Right lobe of liver (tissue), 4 donors: ENCODE data around the gene ABCA9.

Experiments
- POLR2A ChIP-seq: fragments of 450-650 bp; IDR thresholded peaks from one replicate; pipeline ENCODE4 v1.6.1; 2017; ENCODE audit warnings: antibody characterized with exemption, mild to moderate bottlenecking
- TF ChIP-seq, protein P1 (sequence below), 4 donors: fragments of 200-600 bp in 3 of 4; fragments of 450-650 bp in 1 of 4; IDR thresholded peaks; one replicate each; pipeline versions ENCODE4 v1.5.1 to v1.8.0; 2016 to 2022; ENCODE audit warnings: antibody characterized with exemption in 4 of 4, mild to moderate bottlenecking in 2 of 4
- donor health status: DM: no; HTN: no; CAD: no.
- donor health status: DM: no; HTN: no; CAD: no.
- donor health status: DM: no; HTN: yes; CAD: no.

DNA sequence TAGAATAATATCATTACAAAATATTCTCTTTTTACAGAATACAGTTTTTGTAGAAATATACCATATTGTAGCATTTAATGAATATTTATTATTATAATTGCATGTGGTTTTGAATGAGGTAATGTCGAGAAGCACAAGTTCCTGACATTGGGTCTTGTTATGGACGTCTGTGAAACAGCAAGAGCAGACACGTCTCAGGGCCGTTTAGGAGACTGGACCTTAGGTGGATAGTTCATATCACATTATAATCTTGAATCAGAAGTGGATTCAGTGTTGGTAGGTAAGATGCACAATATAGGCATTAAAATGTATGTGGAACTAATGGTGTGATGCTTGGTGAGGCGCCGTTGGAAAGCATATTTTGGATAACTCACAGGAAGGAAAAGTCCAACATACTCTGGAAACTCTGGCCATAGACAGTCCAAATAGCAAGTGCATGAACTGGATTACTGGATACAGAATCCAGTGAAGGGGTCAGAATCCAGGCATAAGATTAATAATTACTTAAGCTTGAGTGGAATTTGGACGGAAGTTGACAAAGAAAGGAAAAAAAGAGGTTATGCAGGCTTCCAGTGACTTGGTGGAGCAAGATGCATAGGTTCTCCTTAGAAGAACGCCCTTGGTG lies 122.7 kb downstream of the ABCA9 start:
- TF ChIP-seq, protein P1, sequence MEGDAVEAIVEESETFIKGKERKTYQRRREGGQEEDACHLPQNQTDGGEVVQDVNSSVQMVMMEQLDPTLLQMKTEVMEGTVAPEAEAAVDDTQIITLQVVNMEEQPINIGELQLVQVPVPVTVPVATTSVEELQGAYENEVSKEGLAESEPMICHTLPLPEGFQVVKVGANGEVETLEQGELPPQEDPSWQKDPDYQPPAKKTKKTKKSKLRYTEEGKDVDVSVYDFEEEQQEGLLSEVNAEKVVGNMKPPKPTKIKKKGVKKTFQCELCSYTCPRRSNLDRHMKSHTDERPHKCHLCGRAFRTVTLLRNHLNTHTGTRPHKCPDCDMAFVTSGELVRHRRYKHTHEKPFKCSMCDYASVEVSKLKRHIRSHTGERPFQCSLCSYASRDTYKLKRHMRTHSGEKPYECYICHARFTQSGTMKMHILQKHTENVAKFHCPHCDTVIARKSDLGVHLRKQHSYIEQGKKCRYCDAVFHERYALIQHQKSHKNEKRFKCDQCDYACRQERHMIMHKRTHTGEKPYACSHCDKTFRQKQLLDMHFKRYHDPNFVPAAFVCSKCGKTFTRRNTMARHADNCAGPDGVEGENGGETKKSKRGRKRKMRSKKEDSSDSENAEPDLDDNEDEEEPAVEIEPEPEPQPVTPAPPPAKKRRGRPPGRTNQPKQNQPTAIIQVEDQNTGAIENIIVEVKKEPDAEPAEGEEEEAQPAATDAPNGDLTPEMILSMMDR (IDR thresholded peaks at IDR 0.05), result no peak
- peak; percentile 19 for TF ChIP-seq POLR2A
